ENCODE measurements around the gene PAPSS2.

PAPSS2 gene

GRCh38 chr10:87759551-87759950, 99.9 kb downstream of the PAPSS2 start:
- H3K4me3 ChIP-seq (ENCODE audit: low read depth, low read length): no peak overlapping the region
- DNase-seq (ENCODE audit: low read depth): no peak
- in situ Hi-C loops (cut with HindIII; ENCODE audit: low sequenced_read_pairs): loop anchor here (5.0 kb wide), 1 partner anchor 33 kb away; no protein-coding TSS in a partner anchor
- TF ChIP-seq, protein P1, sequence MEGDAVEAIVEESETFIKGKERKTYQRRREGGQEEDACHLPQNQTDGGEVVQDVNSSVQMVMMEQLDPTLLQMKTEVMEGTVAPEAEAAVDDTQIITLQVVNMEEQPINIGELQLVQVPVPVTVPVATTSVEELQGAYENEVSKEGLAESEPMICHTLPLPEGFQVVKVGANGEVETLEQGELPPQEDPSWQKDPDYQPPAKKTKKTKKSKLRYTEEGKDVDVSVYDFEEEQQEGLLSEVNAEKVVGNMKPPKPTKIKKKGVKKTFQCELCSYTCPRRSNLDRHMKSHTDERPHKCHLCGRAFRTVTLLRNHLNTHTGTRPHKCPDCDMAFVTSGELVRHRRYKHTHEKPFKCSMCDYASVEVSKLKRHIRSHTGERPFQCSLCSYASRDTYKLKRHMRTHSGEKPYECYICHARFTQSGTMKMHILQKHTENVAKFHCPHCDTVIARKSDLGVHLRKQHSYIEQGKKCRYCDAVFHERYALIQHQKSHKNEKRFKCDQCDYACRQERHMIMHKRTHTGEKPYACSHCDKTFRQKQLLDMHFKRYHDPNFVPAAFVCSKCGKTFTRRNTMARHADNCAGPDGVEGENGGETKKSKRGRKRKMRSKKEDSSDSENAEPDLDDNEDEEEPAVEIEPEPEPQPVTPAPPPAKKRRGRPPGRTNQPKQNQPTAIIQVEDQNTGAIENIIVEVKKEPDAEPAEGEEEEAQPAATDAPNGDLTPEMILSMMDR (IDR thresholded peaks at IDR 0.05; ENCODE audit: low read depth, low read length, missing control alignments): no peak

DNA sequence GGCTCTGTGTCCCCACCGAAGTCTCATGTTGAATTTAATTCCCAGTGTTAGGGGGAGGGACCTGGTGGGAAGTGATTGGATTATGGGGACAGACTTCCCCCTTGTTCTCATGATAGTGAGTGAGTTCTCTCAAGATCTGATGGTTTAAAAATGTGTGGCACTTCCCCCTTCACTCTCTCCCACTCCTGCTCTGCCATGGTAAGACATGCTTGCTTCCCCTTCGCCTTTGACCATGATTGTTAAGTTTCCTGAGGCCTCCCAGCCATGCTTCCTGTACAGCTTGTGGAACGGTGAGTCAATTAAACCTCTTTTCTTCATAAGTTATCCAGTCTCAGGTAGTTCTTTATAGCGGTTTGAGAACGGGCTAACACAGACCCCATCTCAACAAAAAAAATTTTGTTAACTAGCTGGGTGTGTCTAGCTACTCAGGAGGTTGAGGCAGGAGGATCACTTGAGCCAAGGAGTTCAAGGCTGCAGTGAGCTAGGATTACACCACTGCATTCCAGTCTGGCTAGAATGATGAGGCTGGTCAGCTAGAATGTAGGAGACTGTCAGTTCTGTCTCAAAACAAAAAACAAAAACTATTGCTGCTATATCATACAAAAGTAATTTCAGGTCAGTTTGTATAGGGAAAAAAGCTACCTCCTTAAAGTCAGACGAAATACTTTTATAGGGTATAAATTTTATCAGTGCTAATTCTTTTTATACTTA, 100.7 kb downstream of the PAPSS2 start:
- TF ChIP-seq, protein P1 (IDR thresholded peaks at IDR 0.05; ENCODE audit: low read depth, low read length, missing control alignments): no peak
- no peak for DNase-seq (ENCODE audit: low read depth)

DNA sequence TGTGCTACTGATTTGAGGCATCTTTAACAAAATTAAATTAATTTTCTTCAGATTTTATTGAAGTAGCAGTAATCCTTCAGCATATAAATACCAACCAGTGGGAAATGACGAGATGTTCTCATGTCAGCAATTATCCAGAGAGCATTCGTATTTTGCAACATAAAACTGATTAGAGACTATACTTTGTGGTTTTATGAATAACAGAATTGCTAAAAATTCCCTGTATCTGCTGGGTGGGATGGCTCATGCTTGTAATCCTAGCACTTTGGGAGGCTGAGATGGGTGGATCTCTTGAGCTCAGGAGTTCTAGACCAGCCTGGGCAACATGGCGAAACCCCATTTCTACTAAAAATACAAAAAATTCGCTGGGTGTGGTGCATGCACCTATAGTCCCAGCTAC, 101.5 kb downstream of the PAPSS2 start:
- DNase-seq (ENCODE audit: low read depth): no peak
- TF ChIP-seq, protein P1 (IDR thresholded peaks at IDR 0.05; ENCODE audit: low read depth, low read length, missing control alignments): no peak
- in situ Hi-C loops (cut with HindIII; ENCODE audit: low sequenced_read_pairs): no loop called here

More for the DNA sequence above, 100.7 kb downstream of the PAPSS2 start:
- no peak overlapping the region for H3K4me3 ChIP-seq (ENCODE audit: low read depth, low read length)
- in situ Hi-C loops (cut with HindIII; ENCODE audit: low sequenced_read_pairs): no loop called here

GRCh38 chr10:87761892-87762291, 102.2 kb downstream of the PAPSS2 start:
- DNase-seq (ENCODE audit: low read depth): no peak
- TF ChIP-seq, protein P1 (IDR thresholded peaks at IDR 0.05; ENCODE audit: low read depth, low read length, missing control alignments): no peak
- no peak overlapping the region for H3K4me3 ChIP-seq (ENCODE audit: low read depth, low read length)
- in situ Hi-C loops (cut with HindIII; ENCODE audit: low sequenced_read_pairs): no loop called here

More for the DNA sequence above, 101.5 kb downstream of the PAPSS2 start:
- H3K4me3 ChIP-seq (ENCODE audit: low read depth, low read length): no peak overlapping the region

DNA sequence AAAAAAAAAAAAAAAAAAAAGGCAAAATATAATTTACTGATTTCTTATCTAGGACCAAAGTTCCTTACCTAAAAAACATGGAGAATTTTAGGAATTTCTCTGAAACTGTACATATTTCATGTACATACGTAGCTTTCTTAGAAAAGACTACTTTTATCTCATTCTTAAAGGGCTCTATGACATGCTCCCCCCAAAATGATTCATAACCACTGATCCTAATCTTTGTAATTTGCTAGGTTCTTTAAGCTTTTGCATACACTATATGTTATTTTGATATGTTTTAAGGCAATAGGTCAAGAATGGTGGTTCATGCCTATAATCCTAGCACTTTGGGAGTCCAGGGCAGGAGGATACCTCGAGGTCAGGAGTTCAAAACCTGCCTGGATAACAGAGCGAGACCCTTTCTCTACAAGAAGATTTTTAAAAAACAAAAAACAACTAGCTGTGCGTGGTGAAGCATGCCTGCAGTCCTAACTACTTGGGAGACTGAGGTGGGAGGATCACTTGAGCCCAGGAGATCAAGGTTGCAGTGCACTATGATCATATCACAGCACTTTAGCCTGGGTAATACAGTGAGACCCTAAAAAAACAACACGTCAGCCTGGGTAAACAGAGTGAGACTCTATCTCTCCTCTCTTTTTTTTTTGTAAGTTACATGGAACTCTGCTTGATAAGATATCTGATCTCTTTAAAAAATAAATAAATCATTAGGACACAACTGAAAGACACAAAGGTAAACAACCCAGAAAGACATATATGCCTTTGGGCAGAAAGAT, 103.6 kb downstream of the PAPSS2 start:
- TF ChIP-seq, protein P1 (IDR thresholded peaks at IDR 0.05; ENCODE audit: low read depth, low read length, missing control alignments): no peak
- in situ Hi-C loops (cut with HindIII; ENCODE audit: low sequenced_read_pairs): no loop called here
- no peak overlapping the region for H3K4me3 ChIP-seq (ENCODE audit: low read depth, low read length)
- DNase-seq (ENCODE audit: low read depth): no peak

GRCh38 chr10:87764072-87764934, 104.6 kb downstream of the PAPSS2 start:
- TF ChIP-seq, protein P1 (IDR thresholded peaks at IDR 0.05; ENCODE audit: low read depth, low read length, missing control alignments): no peak
- H3K4me3 ChIP-seq (ENCODE audit: low read depth, low read length): no peak overlapping the region
- in situ Hi-C loops (cut with HindIII; ENCODE audit: low sequenced_read_pairs): no loop called here

More at GRCh38 chr10:87764072-87764934, 104.6 kb downstream of the PAPSS2 start:
- DNase-seq (ENCODE audit: low read depth): no peak
